T follicular helper cell (primary cell): ENCODE data around the gene ARHGAP8.
"Not testable (repeated sequence)": the region's sequence is repeated elsewhere in the genome, so short reads cannot be mapped to it uniquely, and the experiment has no call there.

Experiments
- DNase-seq: peaks from one replicate; pipeline ENCODE4 v3.0.0-alpha.2; 2020; ENCODE audit warnings: low read depth

ARHGAP8 gene

DNA sequence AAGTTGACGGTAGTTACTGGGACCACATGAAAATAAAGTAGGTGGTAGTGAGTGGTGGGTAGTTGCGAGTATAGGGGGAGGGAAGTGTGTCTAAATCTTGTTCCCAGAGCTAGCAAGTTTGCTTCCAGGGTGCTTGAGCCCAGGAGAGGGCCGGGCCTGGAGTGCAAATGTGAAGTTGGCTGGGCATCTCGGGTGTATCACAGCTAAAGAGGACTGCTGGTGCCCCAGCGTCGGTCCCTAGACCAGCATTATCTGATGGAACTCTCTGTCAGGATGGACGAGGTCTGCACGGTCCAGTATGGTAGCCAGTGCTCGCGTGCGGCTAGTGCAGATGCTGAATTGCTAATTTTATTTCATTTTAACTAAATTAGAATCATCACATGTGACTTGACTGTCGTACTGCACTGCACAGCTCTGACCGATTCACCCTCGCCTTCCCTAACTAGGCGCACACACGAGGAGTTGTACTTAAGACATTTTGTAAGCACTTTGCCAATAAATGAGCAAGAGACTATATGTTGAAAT lies 75.4 kb downstream of the ARHGAP8 start:
- DNase-seq = no peak

DNA sequence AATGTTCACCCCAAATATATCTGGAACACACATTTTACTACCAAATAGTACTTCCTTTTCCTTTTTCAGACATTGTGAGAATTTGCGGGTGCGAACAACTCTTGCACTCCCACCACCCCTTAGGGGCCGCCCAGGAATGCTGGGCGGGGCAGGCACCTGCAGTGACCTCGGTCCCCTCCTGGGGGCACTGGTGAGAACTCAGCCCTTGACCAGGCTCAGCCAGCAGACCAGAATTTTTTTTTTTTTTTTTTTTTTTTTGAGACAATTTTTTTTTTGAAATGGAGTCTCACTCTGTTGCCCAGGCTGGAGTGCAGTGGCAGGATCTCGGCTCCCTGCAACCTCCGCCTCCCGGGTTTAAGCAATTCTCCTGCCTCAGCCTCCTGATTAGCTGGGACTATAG lies 75.8 kb downstream of the ARHGAP8 start:
- DNase-seq = no peak

DNA sequence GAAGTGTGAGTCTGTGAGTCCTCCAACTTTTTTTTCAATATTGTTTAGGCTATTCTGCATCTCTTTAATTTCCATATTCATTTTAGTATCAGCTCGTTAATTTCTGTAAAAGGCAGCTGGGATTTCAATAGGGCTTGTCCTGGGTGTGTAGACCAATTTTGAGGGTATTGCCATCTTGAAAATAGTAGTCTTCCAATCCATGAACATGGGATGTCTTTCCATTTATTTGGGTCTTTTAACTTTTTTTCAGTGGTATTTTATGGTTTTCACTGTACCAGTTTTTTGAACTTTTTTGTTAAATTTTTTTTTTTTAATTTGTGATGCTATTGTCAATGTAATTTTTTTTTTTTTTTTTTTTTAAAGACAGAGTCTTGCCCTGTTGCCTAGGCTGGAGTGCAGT lies 79.5 kb downstream of the ARHGAP8 start:
- no peak for DNase-seq

DNA sequence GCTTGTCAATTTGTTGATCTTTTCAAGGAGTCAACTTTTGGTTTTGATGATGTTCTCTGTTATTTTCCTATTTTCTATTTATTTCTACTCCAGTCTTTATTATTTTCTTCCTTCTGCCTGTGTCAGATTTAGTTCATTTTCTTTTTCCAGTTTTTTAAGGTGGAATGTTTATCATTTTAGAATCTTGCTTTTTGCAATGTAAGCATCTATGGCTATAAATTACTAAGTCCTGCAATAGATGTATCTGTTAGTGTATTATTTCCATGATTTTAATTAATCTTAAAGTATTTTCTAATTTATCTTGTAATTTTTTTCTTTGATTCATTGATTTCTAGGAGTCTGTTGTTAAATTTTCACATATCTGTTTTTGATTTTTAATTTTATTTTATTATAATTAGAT lies 81.7 kb downstream of the ARHGAP8 start:
- DNase-seq = no peak

DNA sequence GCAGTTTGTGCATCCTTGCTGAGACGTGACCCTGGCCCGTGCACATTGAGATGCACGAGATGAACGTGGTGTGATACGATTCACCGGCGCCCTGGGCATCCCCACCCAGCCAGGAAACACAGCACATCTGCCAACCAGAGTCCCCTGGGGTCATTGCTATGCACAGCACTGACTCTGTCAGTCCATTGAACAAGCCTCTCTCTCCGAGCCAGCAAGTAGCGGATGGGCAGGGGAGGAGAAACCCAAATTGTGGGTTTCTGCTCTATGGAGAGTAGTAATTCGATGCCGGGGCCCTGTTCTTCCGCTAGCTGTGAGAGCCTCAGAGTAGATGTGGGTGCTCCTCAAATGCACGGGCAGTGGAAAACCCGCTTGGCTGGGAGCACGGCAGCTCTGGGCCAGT lies 85.1 kb downstream of the ARHGAP8 start:
- DNase-seq = no peak

DNA sequence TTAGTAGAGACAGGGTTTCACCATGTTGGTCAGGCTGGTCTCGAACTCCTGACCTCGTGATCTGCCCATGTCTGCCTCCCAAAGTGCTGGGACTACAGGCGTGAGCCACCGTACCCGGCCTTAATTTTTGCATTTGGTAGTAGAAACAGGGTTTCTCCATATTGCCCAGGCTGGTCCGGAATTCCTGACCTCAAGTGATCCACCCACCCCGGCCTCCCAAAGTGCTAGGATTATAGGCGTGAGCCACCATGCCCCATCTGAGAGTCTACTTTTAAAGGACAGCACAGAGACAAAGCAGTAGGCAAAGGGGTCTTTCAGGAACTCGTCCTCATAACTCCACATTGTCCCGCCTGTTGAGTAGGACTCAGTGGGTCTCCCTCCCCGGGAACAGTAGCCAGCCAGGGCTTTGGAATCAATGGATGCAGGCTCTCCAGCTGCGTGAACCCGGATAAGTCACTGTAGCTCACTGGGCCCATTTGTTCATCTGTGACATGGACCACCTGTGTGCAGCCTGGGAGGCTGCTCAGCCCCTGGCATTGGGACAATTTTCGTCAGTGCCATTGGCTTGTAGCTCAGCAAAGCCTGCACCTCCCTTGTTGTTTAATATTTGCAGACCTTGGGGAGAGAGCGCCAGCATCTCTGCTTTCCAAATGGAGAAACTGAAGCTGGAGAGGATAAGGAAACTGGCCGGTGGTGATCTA lies 86.1 kb downstream of the ARHGAP8 start:
- no peak for DNase-seq

DNA sequence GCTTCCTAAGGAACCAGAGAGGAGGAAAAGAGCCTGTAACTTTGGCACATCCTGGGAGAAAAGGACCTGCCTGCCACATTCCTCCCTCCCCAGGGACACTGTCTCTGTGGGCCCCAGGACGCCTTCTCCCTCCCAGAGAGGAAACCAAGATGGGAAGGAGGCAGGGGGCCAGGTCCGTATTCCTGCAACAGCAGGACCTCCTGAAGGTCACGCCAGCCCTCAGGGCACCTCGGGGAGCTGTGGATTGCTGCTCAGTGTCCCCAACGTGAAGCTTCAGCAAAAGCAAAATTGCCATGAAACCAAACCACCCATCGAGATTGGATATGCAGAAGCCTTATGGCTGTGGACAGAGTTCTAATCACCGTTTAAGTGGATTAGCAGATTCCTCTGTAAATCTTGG lies 86.7 kb downstream of the ARHGAP8 start:
- DNase-seq = no peak

DNA sequence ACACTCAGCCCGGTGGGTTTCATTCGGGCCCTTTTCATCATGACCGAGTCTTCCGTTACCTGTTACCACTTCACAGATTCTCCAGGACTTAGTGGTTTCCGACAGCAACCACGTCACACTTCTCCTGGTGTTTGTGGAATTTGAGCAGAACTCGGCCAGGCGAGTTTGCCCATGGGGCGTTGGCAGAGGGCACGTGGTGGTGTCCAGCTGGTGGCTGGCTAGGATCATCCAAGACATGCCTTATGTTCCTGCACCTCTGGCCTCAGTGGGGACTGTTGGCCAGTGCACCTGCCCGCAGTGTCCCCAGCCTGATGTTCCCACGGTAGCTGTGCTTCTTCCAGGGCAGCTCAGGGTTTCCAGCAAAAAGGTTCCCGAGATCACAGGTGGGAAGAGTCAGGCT lies 87.3 kb downstream of the ARHGAP8 start:
- no peak for DNase-seq

DNA sequence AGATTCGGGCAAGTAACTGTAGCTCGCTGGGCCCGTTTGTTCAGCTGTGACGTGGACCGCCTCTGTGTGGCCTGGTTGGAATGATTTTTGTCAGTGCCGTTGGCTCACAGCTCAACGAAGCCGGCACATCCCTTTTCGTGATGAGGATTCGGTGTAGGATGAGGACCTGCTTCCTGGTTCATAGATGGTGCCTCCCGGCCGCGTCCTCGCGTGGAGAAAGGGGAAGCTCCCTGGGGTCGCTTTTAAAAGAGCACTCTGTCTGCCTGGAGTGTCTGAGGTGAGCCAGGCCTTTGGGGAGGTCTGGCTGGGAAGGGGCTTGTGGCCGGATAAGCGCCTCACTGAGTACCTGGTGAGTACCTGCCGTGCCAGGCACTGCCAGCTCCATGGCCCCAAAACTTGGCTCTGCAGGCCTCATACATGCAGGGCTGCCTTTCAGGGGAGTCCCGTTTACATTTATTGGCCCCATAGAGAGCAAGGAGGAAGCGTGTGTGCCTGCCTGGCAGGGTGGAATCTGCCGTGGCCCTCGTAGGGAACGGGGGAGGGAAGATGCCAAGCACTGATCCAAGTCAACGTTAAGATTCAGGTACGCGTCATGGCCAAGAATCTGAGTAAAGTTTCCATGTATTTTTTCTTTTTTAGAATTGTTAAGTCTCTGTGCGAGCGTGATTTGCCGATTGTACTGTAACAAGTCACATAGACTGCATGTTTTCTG lies 88.4 kb downstream of the ARHGAP8 start:
- no peak for DNase-seq

DNA sequence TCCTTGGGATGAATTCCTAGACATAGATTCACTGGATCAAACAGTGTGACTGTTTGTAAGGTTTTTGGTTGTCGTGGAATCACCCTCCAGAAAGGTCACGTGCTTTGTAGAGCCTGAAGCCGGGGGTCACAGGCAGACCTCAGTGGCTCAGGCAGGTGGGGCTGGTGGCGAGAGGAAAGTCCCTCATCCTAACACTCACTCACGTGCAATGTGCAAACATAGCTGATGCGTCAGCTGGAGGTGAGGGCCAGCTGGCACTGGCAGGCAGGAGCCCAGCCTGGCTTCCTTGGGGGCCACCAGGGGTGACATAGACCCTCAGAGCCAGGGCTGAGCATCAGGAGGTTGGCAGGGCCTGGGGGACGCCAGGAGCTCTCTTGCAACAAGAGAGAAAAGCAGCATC lies 90.0 kb downstream of the ARHGAP8 start:
- DNase-seq = no peak

DNA sequence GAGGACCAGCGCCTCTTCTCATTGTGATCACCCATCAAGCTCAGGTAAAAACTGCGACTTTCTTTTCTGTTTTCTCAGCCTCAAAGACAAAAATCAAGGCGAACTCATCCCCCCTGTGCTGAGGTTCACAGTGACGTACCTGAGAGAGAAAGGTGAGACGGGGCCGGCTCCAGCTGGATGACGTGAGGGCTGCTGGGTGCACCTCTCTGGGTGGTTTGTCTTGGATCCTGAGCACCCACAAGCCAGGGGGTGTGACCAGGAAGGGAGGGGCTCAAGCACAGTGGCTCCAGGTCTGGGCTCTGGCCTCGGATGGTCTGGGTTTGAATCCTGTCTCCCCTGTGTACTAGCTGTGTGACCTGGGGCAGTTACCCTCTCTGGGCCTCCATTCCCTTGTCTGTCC lies 92.8 kb downstream of the ARHGAP8 start:
- no peak for DNase-seq

DNA sequence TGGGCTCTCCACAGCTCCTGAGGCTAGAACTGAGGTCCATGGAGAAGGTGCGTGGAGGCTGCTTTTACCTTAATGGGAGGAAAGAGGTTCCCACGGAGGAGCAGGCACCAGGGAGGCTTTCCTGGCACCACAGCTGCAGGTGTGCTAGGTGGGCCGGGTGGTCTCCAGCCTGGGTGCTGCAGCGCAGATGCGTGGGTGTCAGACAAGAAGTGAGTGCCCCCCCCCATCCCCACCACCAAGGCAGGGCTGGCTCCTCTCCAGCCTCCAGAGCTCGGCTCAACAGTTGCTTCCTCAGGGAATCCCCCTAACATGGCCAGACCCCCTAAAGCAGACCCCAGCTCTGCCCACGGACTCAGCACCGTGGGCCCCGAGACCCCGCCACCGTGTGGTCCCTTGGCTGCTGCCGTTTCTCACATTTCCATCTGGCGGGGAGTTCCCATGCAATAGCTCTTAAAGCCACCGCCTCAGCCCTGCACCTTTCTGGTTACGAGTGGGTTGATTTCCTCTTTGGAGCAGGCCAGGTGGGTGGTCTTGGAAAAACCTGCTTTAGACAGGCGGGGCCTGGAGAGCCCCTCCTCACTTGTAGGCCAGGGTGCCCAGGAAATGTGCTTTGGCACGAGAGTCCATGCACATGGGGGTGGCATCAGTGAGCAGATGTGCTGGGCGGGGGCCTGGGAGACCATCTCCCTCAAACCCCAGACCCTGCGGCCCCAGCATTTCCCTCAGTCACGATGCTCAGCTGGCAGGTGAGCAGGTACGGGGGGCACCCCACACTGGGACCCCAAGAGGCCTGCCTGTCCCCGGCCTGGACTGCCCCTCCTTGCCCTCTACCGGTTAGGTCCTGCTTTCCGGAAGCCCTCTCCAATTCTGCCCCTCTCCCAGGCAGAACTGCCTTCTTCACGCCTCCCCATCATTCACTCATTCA lies 93.7 kb downstream of the ARHGAP8 start:
- no peak for DNase-seq

DNA sequence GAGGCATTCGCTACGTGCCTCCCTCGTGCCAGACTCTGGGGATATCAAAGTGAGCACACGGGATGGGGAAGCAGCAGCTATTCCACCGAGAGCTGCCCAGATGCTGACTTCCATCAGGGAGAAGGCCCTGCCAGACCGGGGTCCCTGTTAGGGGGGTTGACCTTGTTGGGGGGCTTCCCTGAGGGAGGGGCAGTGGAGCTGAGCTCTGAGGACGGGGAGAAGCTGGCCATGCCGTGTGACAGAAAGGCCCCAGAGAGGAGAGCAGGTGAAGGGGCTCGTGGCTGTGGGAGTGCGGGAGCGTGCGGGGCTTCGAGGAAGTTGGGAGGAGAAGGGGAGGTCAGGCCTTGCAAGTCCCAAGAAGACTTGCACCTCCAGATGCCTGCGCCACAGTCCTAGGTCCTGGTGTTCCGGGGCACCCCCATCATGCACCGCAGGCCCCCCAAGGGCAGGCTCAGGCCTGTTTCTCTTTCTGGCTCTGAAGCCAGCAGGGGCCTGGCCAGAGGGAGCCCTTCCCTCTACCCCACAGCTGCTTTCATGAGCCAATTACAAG lies 94.4 kb downstream of the ARHGAP8 start:
- DNase-seq = no peak

DNA sequence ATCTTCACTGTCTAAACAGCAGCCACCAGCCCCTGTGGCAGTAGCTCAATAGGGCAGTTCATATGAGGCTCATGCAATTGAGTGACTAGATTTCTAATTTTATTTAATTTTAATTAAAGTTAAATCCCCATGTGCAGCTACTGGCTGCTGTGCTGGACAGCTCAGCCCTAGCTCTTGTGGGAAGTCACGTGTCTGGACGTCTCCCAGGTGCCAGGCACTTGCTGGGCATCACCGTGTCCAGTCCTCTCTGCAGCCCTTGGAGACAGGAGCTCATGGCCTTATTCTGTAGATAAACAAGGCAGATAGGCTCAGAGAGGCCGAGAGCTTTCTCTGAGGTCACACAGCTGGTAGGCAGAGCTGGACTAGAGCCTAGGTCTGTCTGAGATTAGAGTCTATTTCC lies 95.0 kb downstream of the ARHGAP8 start:
- no peak for DNase-seq

DNA sequence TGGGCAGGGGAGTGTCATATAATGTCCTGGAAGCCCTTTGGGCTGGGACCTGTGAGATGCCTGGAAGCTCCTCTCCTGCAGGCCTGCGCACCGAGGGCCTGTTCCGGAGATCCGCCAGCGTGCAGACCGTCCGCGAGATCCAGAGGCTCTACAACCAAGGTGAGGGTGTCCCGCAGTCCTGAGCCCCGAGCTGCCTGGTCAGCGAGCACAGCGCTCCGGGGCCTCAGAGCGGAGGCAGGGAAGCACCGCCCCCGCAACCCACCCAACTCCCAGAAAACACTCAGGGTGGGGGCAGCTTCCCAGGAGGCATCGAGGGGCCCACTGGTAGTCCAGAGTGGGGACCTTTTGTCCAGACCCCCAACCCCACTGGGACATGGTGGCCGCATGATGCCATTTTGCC lies 95.5 kb downstream of the ARHGAP8 start:
- no peak for DNase-seq

DNA sequence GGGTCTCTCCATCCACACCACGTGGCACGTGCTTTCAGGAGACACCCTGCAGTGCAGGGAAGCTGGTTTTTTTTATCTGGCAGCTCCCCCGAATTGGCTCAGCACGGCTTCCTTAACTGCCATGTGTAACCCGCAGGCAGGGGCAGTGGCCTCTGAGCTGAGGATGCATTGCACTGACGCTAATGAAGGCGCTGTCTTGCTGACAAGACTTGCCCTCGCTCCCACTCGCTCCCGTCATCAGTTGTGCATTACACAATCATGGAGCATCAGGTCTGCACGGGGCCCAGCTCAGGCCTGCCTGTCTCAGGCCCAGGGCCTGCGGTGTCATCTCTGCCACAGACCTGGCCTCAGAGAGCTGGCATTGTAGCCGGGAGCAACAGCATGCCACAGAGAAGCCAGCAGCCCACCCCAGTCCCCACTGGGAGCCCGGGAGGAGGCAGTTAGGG lies 95.9 kb downstream of the ARHGAP8 start:
- no peak for DNase-seq

DNA sequence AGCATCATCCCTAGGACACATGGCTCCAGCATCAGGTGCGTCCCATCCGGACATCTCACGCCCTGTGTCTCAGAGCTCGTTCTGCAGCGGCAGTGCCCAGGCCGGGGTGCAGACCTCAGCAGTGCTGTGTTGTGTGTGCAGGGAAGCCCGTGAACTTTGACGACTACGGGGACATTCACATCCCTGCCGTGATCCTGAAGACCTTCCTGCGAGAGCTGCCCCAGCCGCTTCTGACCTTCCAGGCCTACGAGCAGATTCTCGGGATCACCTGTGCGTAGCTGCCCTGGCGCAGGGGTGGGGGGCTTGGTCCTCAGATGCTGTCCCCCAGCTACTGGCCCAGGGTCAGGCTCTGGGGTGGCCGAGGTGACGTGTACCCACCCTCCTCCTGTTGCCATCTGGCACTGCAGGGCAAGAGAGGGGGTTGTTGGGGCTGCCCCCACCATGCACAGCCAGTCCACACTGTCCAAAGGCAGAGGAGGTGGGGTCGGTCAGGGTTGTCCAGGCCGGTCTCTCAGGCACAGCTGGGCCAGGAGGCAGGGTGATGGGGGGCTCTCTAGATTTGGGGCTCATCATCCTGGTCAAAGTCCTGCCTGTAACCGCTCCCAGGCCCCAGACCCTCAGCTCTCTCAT lies 96.5 kb downstream of the ARHGAP8 start:
- no peak for DNase-seq

DNA sequence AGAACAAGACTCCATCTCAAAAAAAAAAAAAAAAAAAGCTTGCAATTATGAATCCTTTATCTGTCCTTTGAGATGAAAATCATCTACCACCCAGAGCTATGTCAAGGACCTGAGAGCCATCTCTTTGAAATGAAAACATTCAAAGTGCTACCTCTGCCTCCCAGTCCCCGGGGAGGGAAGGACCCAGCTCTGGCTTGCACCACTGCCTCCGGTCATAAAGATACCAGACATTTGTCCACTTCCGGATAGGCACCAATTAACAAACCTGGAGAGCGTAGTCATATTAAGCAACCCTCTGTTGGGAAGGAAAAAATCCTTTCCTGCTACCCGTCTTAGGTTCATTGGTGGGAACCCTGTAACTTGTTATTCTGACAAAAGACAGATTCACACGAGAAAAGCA lies 98.6 kb downstream of the ARHGAP8 start:
- DNase-seq = no peak

DNA sequence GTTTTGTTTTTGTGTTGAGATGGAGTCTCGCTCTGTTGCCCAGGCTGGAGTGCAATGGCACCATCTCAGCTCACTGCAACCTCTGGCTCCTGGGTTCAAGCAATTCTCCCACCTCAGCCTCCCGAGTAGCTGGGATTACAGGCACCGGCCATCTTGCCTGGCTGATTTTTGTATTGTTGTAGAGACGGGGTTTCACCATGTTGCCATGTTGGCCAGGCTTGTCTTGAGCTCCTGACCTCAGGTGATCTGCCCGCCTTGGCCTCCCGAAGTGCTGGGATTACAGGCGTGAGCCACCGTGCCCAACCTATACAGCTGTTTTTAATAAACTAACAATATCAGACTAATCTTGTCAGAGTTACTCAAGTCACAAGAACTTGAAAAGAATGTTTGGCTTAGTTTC lies 102.3 kb downstream of the ARHGAP8 start:
- DNase-seq = not testable (repeated sequence)

DNA sequence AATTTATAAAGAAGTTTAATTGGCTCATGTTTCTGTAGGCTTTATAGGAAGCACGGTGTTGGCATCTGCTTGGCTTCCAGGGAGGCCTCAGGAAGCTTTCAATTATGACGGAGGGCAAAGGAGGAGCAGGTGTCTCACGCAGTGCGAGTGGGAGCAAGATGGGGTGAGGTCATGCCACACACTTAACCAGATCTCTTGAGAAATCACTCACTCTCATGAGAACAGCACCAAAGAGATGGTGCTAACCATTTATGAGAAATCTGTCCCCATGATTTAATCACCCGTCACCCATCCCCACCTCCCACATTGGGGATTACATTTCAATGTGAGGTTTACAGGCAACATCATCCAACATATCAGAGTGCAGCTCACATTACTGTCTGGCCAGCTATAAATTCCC lies 103.5 kb downstream of the ARHGAP8 start:
- no peak for DNase-seq

DNA sequence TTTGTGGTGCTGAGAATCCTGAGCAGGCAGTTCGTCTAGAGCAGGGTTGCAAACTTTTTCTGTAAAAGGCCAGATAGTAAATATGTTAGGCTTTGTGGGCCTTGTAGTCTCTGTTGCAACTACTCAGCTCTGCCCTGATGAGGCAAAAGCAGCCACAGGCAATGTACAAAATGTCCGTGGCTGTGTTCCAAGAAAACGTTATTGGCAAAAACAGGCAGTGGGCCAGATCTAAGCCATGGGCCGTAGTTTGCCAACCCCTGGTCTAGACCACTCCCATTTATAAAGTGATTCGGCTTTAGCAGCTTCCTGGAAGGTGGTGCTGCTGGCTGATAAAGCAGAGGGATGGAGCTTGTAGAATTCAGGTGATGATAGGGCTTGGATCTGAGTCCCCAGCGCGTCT lies 106.4 kb downstream of the ARHGAP8 start:
- DNase-seq = not testable (repeated sequence)

DNA sequence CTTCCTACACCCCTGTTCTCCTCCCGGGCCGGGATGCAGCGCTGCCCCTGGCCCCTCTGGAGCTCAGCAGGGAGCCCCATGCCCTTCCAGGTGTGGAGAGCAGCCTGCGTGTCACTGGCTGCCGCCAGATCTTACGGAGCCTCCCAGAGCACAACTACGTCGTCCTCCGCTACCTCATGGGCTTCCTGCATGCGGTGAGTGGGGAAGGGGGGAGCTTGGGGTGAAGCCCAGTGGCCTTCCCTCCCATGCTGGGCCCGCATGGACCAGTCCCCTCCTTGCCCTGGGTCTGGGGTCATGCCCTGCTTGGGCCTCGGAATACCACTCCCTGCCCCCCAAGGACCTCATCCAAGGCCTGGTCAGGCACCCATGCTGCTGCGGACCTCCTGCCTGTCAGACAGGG lies 107.3 kb downstream of the ARHGAP8 start:
- DNase-seq = no peak
